ENCODE measurements around the gene PCSK2. TPM values are rescaled to one million over a fixed set of nuclear protein-coding genes. Genes with fewer than 3 reads are reported as not detected.

The PCSK2 gene
- total and polyA plus RNA-seq, 2 donors (not counting 3 experiments of a cell fraction or from before 2014, with no cell fraction given) = not detected

DNA sequence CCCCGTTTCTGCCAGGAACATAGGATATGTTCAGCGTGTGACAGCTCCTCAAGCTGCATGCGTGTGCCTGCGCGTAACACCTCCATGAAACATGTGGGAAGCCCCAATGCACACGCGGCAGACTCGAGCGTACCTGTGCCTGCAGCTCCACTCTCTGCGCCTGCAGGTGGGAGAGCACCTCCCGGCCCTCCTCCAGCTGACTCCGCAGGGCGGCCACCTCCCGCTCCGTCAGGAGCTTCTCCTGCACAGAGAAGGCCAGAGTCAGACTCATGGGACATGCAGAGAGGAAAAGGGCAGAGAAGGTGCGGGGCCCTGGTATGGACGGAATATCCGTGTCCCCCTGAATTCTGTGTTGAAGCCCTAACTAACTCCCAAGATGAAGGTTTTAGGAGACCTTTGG, 281.9 kb downstream of the PCSK2 start:
- POLR2A ChIA-PET = no interaction called here
- Histone ChIP-seq H3K36me3 (ENCODE audit: control insufficient read depth in 2 of 2, extremely low read depth in 1 of 2, insufficient read depth in 2 of 2, low read length in 2 of 2) (no peaks in the 10 kb centered on the region), H3K4me1 (ENCODE audit: control insufficient read depth, extremely low read depth, insufficient read depth, low read length) (peaks cover 13% of the 10 kb centered on the region), H3K4me3 (replicated peaks in 1 of 3; ENCODE audit: insufficient read depth in 1 of 3, low read depth in 1 of 3, low read length in 3 of 3) (no peak overlapping the region), H4K20me1 (replicated peaks; ENCODE audit: control insufficient read depth, extremely low read depth, insufficient read depth, low read length) (no peaks in the 10 kb centered on the region), H2AFZ (ENCODE audit: low read depth, low read length) (no peak overlapping the region), H3K9me1 (replicated peaks; ENCODE audit: control insufficient read depth, extremely low read depth, insufficient read depth, low read length) (no peaks in the 10 kb centered on the region), H3K27ac (ENCODE audit: insufficient read depth, low read depth, low read length) (no peak overlapping the region), H3K27me3 (ENCODE audit: control insufficient read depth in 2 of 2, insufficient read depth in 2 of 2, low read length in 2 of 2) (no peaks in the 10 kb centered on the region), H3K4me2 (ENCODE audit: insufficient read depth, low read length) (no peak overlapping the region), H3K9ac (replicated peaks; ENCODE audit: extremely low read depth, insufficient read depth, low read length) (no peak overlapping the region), H3K79me2 (ENCODE audit: control insufficient read depth, insufficient read depth, low read length) (no peaks in the 10 kb centered on the region), H3K9me3 (replicated peaks; ENCODE audit: control insufficient read depth, insufficient read depth, low read length) (no peaks in the 10 kb centered on the region)
- FAIRE-seq = no peak
- dilution Hi-C loops (cut with MboI; ENCODE audit: extremely low pct_ligation_motif_present, low sequenced_read_pairs) (no loop called here), intact Hi-C loops (cut with micrococcal nuclease) (no loop called here)
- DNase-seq (ENCODE audit: low read depth, low spot score) = no peak
- CTCF ChIA-PET = interaction anchor here (0.6 to 1.1 kb wide), 2 partner anchors 23 to 28 kb away, joined by 3 to 4 read pairs; partner anchors contain the start of gene BFSP1
- TF ChIP-seq GATA2 (IDR thresholded peaks at IDR 0.05; ENCODE audit: insufficient read depth, insufficient read length, low read depth, low read length) (no peak), FOS (IDR thresholded peaks at IDR 0.05; ENCODE audit: borderline replicate concordance, insufficient read depth, low read length) (no peak), MYC (IDR thresholded peaks at IDR 0.05; ENCODE audit: low read depth, low read length) (no peak), CTCF (IDR thresholded peaks at IDR 0.05; ENCODE audit: extremely low read depth in 1 of 2, insufficient read depth in 1 of 2, low read depth in 1 of 2, low read length in 2 of 2) (no peak), EZH2 (IDR thresholded peaks at IDR 0.05; ENCODE audit: borderline replicate concordance, low read depth, low read length, severe bottlenecking) (no peak), JUN (IDR thresholded peaks at IDR 0.05; ENCODE audit: borderline replicate concordance, insufficient read depth, insufficient read length, low read depth) (no peak), POLR2AphosphoS5 (IDR thresholded peaks at IDR 0.05; ENCODE audit: insufficient read depth, low read depth, low read length) (no peak), POLR2A (IDR thresholded peaks at IDR 0.05; ENCODE audit: low read depth, low read length) (no peak)
- TF ChIP-seq, protein P1, sequence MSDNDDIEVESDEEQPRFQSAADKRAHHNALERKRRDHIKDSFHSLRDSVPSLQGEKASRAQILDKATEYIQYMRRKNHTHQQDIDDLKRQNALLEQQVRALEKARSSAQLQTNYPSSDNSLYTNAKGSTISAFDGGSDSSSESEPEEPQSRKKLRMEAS (IDR thresholded peaks at IDR 0.05; ENCODE audit: insufficient read depth, insufficient read length) = no peak
- BruUV-seq (replicated peaks) = no TSS peak

Measured in endothelial cell of umbilical vein (primary cell).